ENCODE results near the gene TSPO.
"Not testable (repeated sequence)": the region's sequence is repeated elsewhere in the genome, so short reads cannot be mapped to it uniquely, and the experiment has no call there.

The TSPO gene

DNA sequence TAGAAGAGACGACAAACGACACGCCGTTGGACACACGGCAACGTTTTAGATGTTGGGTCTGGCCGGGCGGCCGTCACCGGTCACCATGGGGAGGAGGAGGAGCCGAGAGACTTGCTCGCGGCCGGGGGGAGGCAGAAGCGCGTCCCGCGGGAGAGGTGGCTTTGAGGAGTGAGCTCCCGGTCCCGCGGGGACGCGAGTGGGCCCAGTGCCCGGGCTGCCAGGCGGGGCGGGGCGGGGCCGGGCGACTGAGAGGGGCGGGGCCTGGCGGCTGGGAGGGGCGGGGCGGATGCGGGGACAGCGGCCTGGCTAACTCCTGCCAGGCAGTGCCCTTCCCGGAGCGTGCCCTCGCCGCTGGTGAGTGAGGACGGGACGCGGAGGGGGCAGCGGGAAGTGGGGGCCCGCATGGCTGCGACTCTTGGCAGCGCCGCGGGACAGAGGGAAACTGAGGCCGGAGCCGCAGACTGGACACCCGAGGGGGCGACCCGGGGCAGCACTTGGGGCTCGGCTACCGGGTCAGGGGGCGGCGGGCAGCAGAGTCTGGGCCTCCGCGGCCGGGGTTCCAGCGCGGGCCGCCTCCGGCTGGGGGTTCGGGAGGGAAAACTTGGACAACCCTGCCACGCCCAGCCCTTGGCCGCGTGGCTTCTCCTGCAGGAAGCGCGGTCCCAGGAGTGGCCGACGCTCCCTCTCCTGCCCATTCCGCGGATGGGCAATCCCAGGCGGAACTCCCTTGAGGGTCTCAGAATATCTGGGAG is at the start of gene TSPO:
Gene TSPO, plus strand, starts transcription at position 309 of the 752 bp plus-strand sequence. CDS start 7,680 bp downstream, outside the sequence.
- DNase-seq = peak; percentile 70

DNA sequence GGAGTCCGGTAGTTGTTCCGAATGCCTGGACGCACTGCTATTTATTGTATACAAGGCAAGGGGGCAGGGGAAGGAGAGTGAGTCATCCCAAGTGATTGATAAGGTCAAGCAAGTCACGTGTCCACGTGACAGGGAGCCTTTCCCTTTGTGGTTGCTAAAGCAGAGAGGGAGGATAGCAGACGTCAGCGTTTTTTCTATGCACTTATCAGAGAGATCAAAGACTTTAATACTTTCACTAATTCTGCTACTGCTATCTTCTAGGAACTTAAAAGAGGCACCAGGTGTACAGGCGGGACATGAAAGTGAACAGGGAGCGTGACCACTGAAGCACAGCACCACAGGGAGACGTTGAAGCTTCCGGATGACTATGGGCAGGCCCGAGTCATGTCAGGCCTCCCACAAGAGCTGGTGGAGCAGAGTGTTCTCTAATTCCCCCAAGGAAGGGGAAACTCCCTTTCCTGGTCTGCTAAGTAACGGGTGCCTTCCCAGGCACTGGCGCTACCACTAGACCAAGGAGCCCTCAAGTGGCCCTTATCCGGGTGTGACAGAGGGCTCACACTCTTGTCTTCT is 47.2 kb upstream of the TSPO start:
- DNase-seq = not testable (repeated sequence)

DNA sequence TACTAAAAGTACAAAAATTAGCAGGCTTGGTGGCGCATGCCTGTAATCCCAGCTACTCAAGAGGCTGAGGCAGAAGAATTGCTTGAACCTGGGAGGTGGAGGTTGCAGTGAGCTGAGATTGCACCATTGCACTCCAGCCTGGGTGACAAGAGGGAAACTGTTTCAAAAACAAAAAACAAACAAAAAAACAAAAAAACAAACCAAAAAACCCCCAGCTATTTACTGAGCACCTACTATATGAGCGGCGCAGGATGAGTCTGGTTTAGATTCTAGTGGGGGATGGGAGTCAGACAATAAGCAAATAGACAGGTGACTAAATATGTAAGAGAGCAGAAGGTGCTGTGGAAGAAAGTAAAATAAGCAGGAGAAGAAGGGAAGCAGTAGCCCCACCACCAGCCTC is 46.4 kb upstream of the TSPO start:
- DNase-seq = not testable (repeated sequence)

DNA sequence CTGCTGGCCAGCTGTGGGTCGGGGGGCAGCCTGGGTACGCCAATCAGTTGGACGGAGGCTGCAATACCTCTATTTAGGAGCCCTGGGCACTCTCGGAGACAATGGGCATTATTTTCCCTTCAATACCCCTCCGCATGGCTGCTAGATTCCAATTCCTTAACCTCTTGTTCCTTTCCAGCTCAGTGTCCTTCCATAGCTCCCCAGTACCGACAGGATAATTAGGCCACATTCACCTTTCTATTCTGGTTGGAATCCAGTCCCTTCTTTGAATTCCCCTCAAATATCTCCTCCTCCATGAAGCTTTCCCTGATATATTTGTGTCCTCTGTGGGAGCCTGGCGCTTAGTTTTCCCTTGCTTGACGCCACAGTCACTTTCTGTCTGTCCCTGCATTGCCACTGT is 45.1 kb upstream of the TSPO start:
- no peak for DNase-seq

DNA sequence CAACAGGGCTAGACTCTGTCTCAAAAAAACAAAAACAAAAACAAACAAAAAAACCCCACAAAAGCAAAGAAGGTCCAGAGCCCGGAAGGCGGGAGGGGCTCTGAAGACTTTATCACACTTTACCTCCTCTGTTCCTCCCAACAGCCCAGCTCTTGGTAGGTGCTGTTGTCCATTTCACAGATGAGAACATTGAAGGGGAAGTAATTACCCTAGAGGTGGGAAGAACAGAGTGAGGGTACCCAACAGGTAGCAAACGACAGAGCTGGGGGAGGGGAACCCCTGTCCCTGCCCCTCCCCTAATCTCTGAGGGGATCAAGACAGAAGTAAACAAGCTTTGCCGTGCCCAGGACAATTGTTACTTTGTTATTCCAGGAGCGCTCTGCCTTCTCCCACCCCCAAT is 41.8 kb upstream of the TSPO start:
- DNase-seq = no peak

DNA sequence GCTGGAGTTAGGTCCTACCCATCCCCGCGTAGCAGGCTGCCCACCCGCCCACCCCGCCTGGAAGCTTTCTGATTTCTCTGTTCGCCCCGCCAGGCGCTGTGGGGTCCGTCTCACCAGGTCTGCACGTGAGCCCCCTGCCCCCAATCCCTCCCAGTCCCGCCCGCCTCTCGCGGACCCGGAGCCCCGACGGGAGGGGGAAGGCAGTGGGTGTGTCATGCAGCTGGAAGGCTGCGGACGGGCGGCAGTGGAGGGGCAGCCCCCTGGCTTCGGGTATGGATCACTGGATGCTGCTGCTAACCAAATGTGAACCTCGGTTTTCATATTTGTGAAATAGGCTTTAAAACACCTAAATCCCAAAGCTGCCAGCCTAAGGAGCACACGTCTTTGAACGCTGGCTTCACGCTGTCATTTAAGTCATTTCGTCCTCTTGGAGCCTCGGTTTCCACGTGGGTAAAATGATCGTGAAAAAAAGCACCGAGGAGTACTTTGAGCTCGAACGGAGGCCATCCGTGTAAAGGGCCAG is 41.4 kb upstream of the TSPO start:
- no peak for DNase-seq

DNA sequence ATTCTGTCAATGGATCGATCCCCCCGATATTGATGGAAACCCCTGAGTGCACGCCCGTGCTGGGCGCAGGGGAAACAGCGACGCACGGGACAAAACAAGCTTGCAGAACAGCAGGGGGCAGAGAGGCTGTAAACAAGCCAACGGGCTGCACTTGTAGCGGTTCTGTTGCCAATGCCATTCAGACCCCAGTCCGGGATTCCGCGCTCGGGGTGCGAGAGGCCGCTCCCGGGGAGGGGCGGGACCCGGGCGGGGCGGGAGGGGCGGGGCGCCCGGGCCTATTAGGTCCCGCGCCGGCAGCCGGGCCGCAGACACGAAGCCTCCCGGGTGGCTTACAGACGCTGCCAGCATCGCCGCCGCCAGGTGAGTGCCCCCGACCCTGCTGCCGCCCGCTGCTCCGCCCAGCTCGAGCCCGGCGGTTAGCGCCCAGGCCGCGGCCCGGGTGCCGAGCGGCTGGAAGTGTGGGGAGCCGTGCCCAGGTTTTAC is 40.9 kb upstream of the TSPO start, which contains the start of gene BIK:
Gene BIK, plus strand, starts transcription at position 307 of the 483 bp plus-strand sequence. CDS start 13,273 bp downstream, outside the sequence.
- peak; percentile 52 for DNase-seq

DNA sequence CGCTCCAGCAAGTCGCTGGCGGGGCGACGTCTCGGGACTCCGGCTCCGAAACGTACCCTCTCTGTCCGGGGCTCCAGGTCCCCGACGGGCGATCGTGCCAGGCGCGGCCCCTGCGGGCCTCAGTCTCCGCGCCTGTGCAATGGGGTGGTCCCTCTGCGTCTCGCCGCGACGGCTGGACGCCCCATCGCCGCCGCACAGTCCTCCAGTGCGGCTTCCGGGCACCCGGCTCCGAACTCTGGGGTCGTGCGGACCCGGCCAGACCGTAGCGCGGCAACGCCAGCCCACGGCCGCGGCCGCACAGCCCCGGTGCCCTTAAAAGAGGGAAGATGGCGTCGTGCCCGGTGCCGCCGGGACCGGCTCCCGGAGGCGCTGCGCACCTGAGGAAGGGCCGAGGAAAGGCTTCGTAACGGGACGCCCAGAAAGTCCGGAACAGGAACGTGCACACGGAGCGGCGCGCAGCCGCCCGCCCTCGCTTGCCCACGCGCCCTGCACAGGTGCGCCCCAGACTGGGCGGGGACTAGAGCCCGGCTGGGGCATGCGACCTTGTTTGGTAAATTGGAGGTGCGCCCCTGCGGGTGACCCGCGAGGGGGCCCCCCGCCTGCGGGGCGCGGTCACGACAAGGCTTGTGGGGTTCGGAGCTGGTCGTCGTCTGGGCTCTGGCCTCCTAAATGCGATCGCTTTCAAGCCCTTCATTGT is 40.3 kb upstream of the TSPO start:
- peak; percentile 58 for DNase-seq

DNA sequence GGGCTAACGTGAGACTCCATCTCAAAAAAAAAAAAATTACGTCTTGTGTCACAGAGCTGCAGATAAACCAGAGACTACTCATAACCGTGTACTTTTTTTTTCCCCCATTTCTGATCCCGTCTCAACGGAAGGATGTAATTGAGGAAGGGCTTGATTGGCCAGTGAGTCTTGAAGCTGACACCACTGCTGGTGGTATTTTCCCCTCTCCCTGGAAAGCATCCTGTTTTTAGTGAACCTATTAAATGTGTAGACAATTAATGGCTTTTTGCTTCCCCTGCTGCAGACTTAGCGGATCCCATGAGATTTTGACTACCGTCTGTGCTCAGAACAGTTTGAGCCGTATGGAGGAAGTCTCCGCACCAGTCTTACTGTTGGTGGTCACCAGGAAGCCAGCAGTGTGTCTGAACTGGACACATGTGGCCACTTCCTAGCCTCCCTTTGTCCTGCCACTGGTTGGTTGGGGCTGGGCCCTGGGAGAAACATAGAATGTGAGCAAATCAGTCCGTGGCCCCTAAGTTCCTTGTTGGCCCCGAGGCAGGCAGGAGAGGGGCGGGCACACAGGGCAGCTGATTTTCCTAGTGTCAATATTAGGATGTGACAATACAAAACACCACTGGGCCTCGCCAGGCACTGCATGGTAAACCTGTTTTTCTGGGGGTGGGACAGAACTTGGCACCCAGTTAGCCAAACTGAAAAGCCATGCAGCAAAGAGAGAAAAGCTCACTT is 37.7 kb upstream of the TSPO start:
- DNase-seq = no peak

DNA sequence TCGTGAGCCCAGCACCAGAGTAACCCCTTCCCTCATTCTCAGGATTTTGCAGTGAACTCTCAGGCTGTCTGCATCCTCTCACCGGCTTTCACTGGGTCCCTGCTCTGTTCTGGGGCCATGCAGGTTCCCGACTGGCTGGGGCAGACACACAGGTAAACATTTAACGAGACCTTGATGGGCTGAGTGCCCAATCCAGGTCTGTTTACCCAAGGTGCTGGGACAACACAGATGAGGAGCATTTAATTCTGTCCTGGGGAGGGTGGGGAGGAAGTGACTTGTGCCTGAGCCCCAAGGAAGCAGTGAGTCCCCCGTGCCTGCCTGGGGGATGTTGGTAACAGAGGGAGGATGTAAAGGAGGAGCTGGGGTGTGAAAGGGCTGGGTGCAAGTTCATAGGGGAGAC is 36.4 kb upstream of the TSPO start:
- no peak for DNase-seq

DNA sequence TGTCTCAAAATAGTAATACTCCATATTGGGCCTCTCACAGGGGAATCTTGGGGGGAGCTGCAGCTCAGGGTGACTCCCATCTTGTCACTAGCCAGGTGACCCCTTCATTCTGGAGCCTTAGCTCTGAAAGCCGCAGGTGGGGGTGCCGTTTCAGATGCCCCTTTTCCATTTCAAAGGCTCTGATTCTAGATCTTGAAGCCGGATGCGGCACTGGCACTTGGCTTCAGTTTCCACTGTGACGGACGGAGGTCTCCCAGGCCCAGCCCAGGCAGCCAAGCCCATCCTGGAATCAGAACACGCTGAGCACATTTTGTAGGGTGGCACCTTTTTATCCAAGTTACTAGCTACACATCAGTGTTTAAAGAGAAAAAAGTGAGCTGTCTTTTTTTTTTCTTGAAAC is 34.4 kb upstream of the TSPO start:
- DNase-seq = no peak

DNA sequence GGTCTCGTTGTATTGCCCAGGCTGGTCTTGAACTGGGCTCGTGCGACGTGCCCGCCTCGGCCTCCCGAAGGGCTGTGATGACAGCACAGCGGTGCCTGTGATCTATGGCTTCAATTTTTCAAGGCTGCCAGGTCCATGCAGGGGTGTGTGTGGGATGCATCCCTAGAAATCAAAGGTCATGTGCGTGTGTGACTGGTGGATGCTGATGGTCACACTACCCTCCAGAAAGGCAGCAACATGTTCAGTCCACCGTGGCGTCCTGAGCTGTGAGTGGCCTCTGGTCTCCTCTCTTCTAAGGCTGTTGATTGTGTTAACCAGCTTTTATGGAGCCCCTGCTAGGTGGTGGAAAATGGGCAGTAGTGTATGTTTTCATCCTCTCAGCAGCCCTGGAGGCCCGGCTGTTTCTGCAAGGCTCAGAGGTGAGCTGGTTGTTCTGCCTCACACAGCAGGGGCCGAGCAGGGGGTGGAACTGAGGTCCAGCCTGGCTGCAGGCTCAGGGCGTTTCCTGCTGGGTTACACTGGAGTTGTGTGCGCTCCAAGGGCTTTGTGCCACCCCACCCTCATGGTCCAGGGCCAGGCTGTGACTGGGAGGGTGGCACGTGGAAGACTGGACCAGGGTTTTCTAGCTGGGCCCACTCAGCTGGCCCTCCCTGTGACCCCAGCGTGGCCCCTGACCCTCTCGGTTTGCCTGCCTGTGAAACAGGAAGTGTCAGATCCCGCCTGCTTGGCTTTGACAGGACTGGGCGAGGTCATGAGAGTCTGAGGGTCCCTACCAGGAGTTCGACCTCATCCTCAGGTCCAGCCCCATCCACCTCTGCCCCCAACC is 33.1 kb upstream of the TSPO start:
- no peak for DNase-seq

DNA sequence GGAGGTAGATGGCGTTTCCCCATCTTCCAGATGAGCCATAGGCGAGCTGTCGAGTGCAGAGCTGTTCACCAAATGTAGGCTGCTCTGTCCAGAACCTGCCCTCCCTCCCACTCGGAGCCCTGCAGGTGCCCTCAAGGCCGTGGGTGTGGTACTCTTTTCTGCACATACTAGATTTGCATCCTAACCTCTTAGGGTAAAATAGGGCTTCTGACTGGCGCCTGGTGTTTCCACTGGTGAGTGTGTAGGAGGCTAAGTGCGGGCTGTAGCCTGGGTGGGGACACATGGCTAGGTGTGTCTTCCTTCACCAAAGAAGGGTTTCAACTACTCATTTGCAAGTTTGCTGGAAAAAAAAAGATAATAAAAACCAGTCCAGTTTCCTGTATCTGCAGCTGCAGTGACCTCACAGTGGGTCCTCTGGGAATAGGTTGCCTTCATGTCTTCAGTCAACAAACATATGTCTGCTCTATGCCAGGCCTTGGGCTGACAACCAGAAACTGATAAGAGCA is 32.4 kb upstream of the TSPO start:
- DNase-seq = no peak

DNA sequence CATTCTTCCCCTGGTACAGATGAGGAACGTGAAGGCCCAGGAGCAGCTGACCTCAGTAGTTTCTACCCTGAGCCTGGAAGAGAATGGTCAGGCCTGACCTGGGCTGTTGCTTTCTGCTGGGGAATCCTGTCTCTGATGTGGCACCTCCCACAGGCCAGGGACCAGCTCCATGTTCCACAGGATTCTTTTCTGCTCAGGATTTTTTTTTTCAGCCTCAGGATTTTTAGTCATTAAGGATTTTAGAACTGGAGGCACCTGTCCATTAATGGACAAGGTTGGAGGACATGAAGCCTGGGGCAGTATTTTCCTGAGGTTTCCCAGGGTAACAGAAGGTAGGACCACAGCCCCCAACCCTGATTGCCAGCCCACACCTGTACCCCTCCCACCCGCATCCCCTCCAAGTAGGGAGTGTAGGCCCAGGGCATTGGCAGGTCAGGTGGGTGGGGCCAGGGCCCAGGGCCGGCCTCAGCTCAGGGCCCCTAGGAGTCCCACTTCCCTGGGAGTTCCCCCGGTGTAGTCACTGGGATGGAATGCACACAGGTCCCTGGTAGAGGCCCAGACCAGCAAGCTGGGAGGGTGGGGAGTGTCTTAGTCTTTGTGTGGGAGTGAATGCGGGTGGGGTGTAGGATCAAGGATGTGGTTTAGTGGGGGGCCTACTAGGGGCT is 24.7 kb upstream of the TSPO start:
- no peak for DNase-seq

DNA sequence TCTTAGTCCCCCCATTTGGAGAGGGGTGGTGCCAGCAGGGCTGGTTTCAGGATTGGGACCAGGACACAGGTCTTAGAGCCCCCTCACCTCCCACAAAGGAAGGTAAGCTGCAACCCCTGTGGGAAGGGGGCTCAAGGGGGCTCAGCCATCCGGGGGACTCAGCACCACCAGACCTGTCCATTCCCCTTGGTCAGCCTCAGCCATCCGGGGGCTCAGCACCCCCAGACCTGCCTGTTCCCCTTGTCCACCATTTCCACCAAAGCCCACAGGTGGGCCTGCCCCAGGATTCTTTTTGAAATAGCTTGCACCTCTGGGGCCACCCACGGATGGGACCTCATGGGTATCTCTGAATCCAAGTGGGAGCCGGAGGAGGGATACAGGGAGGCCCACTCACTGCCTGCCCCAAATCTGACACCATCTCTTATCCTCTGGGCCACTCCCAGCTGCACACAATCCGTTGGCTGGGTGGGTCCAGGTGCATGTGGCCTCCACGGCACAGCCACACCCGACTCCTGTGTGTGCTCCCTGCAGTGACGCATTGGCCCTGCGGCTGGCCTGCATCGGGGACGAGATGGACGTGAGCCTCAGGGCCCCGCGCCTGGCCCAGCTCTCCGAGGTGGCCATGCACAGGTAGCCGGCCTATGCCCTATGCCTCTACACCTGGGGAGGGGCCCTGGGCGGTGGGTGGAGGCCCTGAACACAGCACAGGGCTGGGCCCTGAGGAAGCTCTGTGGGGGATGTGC is 24.0 kb upstream of the TSPO start:
- no peak for DNase-seq

DNA sequence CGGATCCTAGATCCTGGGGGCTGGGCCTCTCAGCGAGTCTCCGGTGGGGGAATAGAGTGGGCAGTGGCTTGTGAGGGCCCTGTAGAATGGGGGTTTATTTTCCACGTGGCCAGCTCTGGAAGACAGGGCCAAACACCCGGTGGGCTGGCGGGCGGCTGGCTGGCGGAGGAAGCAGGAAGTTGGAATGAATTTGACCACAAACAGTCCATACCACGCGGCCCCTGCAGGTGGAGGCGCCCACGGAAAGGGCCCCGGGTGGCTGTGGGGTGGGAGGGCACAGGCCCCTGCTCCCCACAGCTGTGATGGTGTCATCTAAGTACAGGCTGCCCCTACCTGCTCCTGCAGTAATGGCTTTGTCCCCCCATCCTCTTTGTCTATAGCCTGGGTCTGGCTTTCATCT is 23.2 kb upstream of the TSPO start:
- no peak for DNase-seq

DNA sequence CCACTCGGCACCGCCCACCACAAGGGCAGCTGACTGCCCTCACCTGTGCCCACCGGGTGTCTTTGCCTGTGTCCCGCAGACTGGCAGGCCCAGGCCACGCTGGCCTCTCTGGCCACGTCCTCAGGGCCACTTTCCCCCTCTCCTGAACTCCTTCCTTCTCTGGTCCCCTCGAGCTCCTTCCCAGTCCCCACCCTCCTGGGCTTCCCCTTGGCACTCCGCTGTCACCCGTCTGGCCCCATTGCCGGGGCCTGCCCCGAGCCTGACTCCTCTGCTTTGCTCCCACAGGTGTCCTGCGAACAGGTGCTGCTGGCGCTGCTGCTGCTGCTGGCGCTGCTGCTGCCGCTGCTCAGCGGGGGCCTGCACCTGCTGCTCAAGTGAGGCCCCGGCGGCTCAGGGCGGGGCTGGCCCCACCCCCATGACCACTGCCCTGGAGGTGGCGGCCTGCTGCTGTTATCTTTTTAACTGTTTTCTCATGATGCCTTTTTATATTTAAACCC is 22.4 kb upstream of the TSPO start:
- no peak for DNase-seq

DNA sequence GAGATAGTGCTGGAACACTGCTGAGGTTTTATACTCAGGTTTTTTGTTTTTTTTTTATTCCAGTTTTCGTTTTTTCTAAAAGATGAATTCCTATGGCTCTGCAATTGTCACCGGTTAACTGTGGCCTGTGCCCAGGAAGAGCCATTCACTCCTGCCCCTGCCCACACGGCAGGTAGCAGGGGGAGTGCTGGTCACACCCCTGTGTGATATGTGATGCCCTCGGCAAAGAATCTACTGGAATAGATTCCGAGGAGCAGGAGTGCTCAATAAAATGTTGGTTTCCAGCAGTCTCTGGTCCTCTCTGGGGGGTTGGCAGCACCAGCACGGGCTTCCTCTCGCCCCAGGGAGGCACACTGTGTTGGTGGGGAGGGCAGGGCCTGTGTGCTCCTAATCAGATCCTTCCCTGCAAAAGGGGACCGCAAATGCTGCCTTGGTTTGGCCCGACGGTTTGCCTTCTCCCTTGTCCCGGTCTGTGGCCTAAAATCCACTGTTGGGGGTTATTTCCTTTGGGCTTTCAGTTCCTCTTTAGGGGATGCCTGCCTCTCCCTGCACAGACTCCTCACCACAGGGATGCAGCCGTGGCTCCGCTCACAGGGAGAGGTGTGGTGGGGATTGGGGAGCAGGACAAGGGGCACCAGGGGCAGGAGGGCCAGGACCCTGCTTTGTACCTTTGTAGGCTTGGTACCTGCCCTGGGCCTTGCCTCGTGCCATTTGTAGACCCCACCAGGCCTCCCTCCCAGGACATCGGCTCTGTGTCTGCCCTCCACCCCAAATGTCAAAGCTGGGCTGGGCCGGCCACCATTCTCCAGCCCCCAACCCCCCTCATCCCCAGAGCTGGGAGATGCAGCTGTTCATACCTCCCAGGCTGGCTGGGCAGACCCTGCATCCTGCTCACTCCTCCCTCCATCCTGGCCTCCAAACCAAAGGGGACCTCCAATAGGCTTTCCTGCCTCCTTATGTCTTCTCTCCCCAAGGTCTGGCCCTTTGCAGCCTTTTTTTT is 21.6 kb upstream of the TSPO start:
- DNase-seq = no peak
